Measurements from ENCODE around the gene SMYD3. TPM values are rescaled to one million over a fixed set of nuclear protein-coding genes. Genes with fewer than 3 reads are reported as not detected.

SMYD3 gene
- total RNA-seq, 3 donors from 2014 or later = 16.8 to 28.8 (median 19.5) TPM

DNA sequence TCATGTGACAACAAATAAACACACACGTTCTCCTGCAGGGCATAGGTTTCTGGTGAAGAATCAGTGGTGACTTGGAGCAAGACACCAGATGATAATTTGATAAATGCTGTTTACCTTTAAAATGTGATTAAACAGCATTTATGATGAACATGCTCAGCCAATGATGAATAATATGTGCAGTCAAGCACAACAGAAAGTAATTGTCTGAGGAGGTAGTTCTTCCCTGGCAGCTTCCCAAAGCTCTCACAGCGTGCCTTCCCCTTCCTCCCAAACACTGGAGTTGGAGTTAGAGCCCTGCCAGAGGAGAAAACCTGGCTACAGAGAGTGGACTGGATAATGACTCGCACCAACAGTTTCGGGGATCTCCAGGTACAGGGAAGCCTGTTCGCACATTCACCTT lies 463.5 kb downstream of the SMYD3 start:
- no peaks in the 10 kb centered on the region for H3K36me3 ChIP-seq
- H3K4me3 ChIP-seq = no peak overlapping the region
- no peaks in the 10 kb centered on the region for H3K27me3 ChIP-seq
- H3K4me1 ChIP-seq = no peaks in the 10 kb centered on the region
- TF ChIP-seq POLR2AphosphoS5 (IDR thresholded peaks at IDR 0.05) = no peak
- no peak for TF ChIP-seq CTCF (IDR thresholded peaks at IDR 0.05)
- no peak for TF ChIP-seq POLR2A (IDR thresholded peaks at IDR 0.05)
- H3K9me3 ChIP-seq = no peaks in the 10 kb centered on the region
- intact Hi-C loops (cut with DNase I; ENCODE audit: low total_unique reads) = no loop called here
- DNase-seq (ENCODE audit: low spot score in 2 of 2) = no peak
- no peak overlapping the region for H3K27ac ChIP-seq

DNA sequence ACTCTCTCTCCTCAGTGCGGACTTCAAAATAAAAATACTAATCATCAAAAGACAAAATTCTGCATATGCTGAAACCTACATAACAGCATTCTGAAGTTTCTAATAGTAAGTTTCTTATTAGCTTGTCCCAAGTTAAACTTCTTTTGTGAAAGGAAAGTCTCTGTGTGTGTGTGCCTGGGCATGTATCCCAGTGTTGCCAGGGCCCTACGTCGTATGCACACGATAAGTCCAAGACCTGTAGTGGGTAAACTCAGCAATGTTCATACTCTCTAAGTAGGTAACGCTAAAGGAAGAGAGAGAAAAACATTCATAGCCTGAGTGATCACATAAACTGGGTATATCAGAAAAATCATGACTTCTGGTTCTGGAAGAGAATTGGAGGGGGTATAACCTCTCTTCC lies 465.7 kb downstream of the SMYD3 start:
- Histone ChIP-seq H3K27ac (no peak overlapping the region), H3K27me3 (no peaks in the 10 kb centered on the region), H3K4me3 (no peak overlapping the region), H3K36me3 (no peaks in the 10 kb centered on the region), H3K9me3 (no peaks in the 10 kb centered on the region), H3K4me1 (no peaks in the 10 kb centered on the region)
- no peak for DNase-seq (ENCODE audit: low spot score in 2 of 2)
- no peak for TF ChIP-seq POLR2A (IDR thresholded peaks at IDR 0.05)
- no peak for TF ChIP-seq CTCF (IDR thresholded peaks at IDR 0.05)
- TF ChIP-seq POLR2AphosphoS5 (IDR thresholded peaks at IDR 0.05) = no peak
- intact Hi-C loops (cut with DNase I; ENCODE audit: low total_unique reads) = no loop called here

- no peak for DNase-seq (ENCODE audit: low spot score in 2 of 2)
- intact Hi-C loops (cut with DNase I; ENCODE audit: low total_unique reads) = no loop called here
- H3K27me3 ChIP-seq = no peaks in the 10 kb centered on the region
- no peaks in the 10 kb centered on the region for H3K9me3 ChIP-seq
- no peak overlapping the region for H3K4me3 ChIP-seq
- no peaks in the 10 kb centered on the region for H3K4me1 ChIP-seq
- TF ChIP-seq CTCF (IDR thresholded peaks at IDR 0.05) (no peak), POLR2AphosphoS5 (IDR thresholded peaks at IDR 0.05) (no peak), POLR2A (IDR thresholded peaks at IDR 0.05) (no peak)
- H3K27ac ChIP-seq = no peak overlapping the region
- no peaks in the 10 kb centered on the region for H3K36me3 ChIP-seq
These were observed 466.7 kb downstream of the SMYD3 start for GRCh38 chr1:246040200-246040890.

GRCh38 chr1:246039584-246039983 lies 467.5 kb downstream of the SMYD3 start:
- Histone ChIP-seq H3K4me1 (no peaks in the 10 kb centered on the region), H3K4me3 (no peak overlapping the region), H3K9me3 (no peaks in the 10 kb centered on the region), H3K36me3 (no peaks in the 10 kb centered on the region), H3K27ac (no peak overlapping the region), H3K27me3 (no peaks in the 10 kb centered on the region)
- intact Hi-C loops (cut with DNase I; ENCODE audit: low total_unique reads) = no loop called here
- TF ChIP-seq POLR2AphosphoS5 (IDR thresholded peaks at IDR 0.05) = no peak
- TF ChIP-seq POLR2A (IDR thresholded peaks at IDR 0.05) = no peak
- no peak for TF ChIP-seq CTCF (IDR thresholded peaks at IDR 0.05)
- no peak for DNase-seq (ENCODE audit: low spot score in 2 of 2)

DNA sequence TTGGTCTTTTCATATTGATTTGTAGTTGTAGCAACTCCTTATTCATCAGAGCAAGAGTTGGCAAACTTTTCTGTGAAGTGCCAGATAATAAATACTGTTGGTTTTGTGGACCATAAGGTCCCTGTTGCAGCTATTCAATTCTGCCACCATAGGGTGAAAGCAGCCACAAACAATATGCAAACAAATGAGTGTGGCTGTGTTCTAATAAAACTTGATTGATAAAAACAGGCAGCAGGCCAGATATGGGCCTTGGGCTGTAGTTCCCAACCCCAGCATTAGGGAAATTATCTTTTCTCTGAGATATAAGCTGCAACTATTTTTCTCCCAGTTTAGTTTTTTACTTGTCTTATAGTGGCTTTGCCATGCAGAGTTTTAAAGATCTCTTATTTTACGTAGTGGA lies 469.2 kb downstream of the SMYD3 start:
- Histone ChIP-seq H3K36me3 (no peaks in the 10 kb centered on the region), H3K27me3 (no peaks in the 10 kb centered on the region), H3K9me3 (no peaks in the 10 kb centered on the region), H3K27ac (no peak overlapping the region), H3K4me3 (no peak overlapping the region), H3K4me1 (no peaks in the 10 kb centered on the region)
- no peak for DNase-seq (ENCODE audit: low spot score in 2 of 2)
- intact Hi-C loops (cut with DNase I; ENCODE audit: low total_unique reads) = no loop called here
- TF ChIP-seq POLR2AphosphoS5 (IDR thresholded peaks at IDR 0.05) = no peak
- no peak for TF ChIP-seq POLR2A (IDR thresholded peaks at IDR 0.05)
- TF ChIP-seq CTCF (IDR thresholded peaks at IDR 0.05) = no peak
